HG03175 (cell line): ENCODE data around the gene SLC25A33.
A peak's percentile ranks its signal among the peaks of the same experiment; 100 is the strongest.

Source experiments
- ATAC-seq: cut with Tn5 transposase; IDR thresholded peaks from one replicate; pipeline ENCODE4 v1.9.1; 2021; ENCODE audit warnings: mild to moderate bottlenecking, moderate library complexity; ENCODE audit not compliant: unreplicated experiment

SLC25A33 gene

DNA sequence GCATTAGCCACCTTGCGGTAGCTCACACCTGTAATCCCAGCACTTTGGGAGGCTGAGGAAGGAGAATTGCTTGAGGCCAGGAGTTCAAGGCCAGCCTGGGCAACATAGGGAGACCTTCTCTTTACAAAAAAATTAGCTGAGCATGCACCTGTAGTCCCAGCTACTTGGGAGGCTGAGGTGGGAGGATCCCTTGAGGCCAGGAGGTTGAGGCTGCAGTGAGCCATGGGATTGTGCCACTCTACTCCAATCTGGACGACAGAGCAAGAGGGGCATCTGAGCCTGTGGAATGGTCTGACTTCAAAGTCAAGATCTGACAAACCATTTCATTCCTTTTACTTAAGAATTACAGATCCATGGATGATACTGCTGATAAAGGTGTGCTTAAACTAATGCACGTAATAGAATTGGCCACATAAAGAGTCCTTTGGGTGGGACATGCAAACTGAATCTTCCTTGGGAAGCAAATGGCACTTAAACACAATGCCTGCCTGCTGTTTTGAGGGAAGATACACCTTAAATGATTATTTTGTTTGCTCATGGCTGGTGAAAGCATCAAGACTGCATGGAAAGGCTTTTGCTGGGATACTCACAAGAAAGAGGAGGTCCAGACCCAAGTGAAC is 47.0 kb downstream of the SLC25A33 start:
- no peak for ATAC-seq

- peak; percentile 68 for ATAC-seq
Observed at GRCh38 chr1:9588551-9589143, 49.4 kb downstream of the SLC25A33 start, which contains the start of gene TMEM201. Gene TMEM201 (plus strand): TSS chr1:9588911. CDS start chr1:9588931, 20 bp downstream.

- peak; percentile 18 for ATAC-seq
Observed at GRCh38 chr1:9589144-9589718, 50.0 kb downstream of the SLC25A33 start.

DNA sequence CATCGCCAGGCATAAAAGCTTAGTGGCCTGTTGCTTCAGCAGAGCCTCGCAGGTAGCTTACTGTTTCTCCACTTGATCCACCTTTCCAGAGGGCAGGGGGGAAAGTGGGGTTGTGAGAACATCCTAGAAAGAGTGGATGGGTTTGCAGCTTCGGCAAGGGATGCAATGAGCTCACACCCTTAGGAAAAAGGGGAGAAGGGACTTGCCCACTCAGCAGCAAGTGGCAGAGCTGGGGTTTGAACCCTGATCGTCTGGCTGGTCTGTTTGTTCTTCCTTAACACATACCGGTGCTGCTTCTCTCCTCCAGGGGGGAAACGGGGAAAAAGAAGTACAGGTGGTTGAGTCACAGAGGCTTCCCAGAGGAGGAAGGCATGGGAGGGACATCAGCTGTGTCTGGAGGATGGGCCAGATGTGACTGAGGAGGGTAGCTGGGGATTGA is 50.5 kb downstream of the SLC25A33 start:
- no peak for ATAC-seq

GRCh38 chr1:9590201-9590600 is 50.9 kb downstream of the SLC25A33 start:
- ATAC-seq = no peak

DNA sequence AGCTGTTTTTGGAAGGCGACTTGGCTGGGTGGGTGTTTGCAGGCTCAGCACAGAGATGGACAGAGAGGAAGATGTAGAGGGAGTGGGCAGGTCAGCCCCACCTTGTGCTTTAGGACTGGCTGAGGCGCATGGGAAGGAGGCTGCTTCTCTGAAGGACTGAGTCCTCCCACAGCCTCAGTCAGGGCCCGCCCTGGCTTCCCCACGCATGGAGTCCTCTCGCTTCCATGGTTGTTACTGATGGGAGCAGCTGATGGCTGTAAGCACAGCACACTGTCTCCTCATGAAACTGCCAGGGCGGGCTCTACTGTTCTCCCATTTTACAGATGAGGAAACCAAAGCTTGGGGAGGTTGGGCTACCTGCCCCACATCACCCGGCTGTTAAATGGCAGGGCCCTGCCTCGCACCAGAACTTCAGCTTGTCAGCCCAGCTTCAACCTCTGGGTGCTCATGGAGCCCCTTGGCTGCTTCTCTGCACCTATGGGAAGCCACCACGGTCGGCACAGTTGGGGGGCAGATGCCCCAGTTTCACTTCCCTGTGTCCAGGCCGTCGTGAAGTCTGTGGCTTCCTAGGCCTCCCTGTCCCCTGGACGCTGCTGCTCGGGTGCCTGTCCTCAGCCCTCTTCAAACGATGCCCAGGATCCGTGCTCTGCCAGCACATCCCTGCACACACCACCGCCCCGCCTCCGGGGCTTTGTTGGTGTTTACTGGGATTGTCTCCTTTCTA is 51.8 kb downstream of the SLC25A33 start:
- ATAC-seq = no peak

DNA sequence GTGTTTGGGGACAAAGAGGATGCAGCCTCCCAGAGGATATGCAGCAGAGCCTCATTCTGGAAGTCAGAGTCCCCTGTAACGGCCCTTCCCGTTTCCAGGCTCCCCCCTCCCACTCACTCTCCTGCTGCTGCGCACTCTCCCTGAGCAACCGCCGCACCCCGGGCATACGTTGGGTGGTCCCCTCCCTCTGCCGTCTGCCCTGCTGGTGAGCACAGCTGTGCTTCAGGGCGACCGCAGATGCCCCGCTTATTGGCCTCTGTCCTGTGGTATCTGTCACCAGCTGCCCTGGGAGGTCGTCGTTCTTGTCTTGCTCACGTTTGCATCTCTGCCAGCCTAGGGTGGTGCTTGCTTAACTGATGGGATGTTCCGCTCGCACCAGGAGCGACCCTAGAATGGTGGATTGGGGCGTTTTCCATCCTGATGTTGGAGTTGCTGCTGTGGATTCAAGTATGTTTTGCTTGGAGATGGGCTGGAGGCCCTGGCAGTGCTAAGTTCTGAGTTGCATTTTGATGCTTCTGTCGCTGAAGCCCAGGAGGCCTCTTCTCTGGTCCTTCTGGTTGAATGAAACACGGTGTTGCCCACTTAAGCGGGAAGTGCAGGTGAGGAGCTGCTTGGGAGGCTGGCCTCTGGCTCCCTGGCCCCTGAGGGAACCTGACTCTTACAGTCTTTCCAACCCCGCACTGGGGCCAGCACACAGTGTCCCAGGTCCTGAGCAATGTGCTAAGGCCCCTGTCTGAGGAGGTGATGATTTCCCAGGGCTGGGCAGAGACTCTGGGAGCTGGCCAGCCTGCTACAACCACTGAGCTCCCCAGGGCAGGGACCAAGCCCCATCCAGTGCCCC is 52.6 kb downstream of the SLC25A33 start:
- no peak for ATAC-seq

GRCh38 chr1:9592510-9593075 is 53.3 kb downstream of the SLC25A33 start:
- no peak for ATAC-seq

- ATAC-seq = no peak
Observed at GRCh38 chr1:9593147-9593491, 53.9 kb downstream of the SLC25A33 start.

- ATAC-seq = peak; percentile 34
Observed at GRCh38 chr1:9593492-9594465, 54.5 kb downstream of the SLC25A33 start.

DNA sequence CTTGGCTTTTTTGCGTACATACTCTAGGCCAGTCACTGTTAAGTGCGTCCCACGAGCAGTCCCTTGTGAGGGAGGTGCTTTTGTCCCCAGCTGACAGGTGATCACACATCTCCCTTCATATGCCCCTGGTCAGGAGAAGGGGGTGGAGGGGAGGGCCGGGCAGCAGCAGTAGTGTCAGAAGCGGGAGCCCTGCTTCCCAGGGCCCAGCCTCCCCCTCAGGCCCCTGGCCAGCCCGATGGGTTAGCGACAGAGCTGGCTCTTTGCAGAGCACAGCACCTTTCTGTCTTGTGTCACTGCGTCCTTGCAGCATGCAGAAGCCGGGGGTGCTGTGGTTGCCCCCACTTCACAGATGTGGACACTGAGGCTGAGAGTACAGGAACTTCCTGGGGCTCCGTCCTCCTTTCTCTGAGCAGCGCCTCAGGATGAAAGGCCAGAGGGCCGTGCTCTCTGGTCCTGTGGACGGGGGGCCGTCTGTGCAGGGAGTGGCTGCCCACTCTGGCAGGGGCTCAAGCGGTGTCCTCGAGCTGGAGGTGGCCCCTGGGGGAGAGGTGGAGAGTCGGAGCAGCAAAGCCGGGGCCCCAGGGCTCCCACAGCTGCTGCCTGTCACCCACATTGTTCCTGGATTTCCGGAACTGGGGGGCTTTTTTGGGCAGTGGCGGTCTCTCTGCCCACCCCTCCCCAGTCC is 55.3 kb downstream of the SLC25A33 start:
- ATAC-seq = no peak

DNA sequence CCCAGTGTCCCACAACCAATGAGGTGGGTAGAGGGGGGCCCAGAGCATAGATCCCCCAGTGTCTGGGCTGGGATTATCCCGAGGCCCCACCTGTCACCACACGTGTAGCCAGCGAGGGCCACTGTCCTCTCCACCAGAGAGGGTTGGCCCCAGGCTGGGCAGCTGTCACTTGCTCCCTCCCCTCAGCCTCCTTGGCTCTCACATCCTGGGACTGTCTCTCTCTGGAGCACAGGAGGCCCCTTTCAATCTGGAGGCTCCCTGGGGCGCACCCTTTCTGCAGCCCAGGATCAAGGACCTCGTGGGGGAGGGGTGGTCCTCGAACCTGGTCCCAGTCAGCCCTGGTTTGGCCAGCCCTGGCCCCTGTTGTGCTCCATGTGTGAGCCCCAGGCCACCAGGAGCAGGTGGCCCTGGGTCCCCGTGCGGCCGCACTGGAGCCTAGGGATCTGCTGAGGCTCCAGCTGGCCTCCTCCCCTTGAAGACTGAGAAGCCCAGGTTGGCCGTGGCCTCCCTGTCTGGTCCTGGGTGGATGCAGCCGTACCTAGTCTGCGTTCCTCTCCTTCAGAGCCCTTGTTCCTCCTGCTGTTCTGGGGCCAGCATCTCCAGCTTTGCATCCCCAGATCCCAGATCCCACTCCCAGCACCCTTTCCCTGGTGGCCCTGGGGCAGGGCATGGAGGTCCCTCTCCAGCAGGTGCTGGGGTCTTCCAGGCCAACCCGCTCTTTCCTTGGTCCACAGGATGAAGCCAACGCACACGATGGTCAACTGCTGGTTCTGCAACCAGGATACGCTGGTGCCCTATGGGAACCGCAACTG is 56.1 kb downstream of the SLC25A33 start:
- ATAC-seq = no peak

- ATAC-seq = no peak
Observed at GRCh38 chr1:9595968-9596340, 56.7 kb downstream of the SLC25A33 start.

GRCh38 chr1:9596415-9597123 is 57.3 kb downstream of the SLC25A33 start:
- no peak for ATAC-seq

- no peak for ATAC-seq
Observed at GRCh38 chr1:9597361-9598315, 58.4 kb downstream of the SLC25A33 start.

- ATAC-seq = no peak
Observed at GRCh38 chr1:9598316-9598700, 59.0 kb downstream of the SLC25A33 start.
